Stimulated activated CD8-positive, alpha-beta memory T cell treated with anti-CD3 and anti-CD28 coated beads, Interleukin-12 subunit alpha, Interleukin-12 subunit beta, amount 100 ng/mL, for 1 hour (primary cell): Measurements from ENCODE around the gene MSH6.
"Not testable (repeated sequence)": the region's sequence is repeated elsewhere in the genome, so short reads cannot be mapped to it uniquely, and the experiment has no call there.

ENCODE experiments used
- DNase-seq: peaks from one replicate; pipeline ENCODE4 v3.0.0-alpha.2; 2020; ENCODE audit warnings: low read depth

MSH6 gene

GRCh38 chr2:47844162-47844561 is 61.2 kb downstream of the MSH6 start:
- DNase-seq: no peak

DNA sequence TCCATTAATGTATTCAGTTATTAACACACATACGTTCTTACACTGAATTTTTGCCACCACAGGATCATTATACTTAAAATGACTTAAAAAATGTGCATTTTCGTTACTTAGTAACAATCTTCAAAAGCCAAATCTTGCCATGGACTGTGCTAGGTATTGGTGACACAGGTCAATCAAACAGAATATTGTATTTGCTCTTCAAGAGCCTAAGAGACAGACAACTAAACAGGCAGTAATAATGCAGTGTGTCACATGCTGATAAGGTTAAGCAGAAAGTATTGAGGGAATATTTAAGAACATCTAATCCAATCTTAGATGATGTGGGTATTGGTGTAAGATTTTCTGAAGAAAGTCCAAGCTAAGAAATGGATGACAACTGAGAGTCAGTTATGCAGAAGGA is 66.4 kb downstream of the MSH6 start:
- no peak for DNase-seq

DNA sequence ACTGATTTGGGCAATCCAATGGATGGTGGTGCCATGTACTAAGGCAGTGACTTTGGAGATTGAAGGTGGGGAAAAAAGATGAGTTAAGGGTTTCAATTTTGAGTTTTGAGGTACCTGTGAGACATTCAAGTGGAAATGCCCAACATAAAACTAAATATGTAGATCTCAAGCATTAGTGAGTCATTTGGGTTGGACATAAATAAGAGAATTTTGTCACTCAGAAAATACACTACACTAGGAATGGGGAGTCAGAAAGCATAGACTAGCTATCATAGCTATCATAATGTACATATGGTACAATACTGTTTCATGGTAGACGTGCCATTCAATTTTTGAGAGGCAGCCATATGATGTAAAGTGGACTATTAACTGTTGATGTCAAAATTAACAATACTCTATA is 67.3 kb downstream of the MSH6 start:
- DNase-seq: no peak

GRCh38 chr2:47853067-47853777 is 70.3 kb downstream of the MSH6 start:
- not testable (repeated sequence) for DNase-seq
